ENCODE measurements around the gene CCR7.
"Not testable (repeated sequence)": the region's sequence is repeated elsewhere in the genome, so short reads cannot be mapped to it uniquely, and the experiment has no call there.

Gene CCR7

GRCh38 chr17:40598619-40599467 lies 33.6 kb upstream of the CCR7 start:
- DNase-seq = no peak
- intact Hi-C loops (cut with DNase I) = no loop called here

GRCh38 chr17:40598301-40598618 lies 33.0 kb upstream of the CCR7 start:
- no peak for DNase-seq
- intact Hi-C loops (cut with DNase I) = no loop called here

GRCh38 chr17:40597556-40598300 lies 32.5 kb upstream of the CCR7 start:
- intact Hi-C loops (cut with DNase I) = no loop called here
- DNase-seq = no peak

- intact Hi-C loops (cut with DNase I) = no loop called here
- no peak for DNase-seq
Observed at GRCh38 chr17:40597156-40597555, 31.9 kb upstream of the CCR7 start.

- intact Hi-C loops (cut with DNase I) = no loop called here
Observed at GRCh38 chr17:40596261-40596919, 31.1 kb upstream of the CCR7 start.

GRCh38 chr17:40590742-40591141 lies 25.5 kb upstream of the CCR7 start:
- intact Hi-C loops (cut with DNase I) = no loop called here
- no peak for DNase-seq

More at GRCh38 chr17:40596261-40596919, 31.1 kb upstream of the CCR7 start:
- DNase-seq = no peak

- no peak for DNase-seq
Observed at GRCh38 chr17:40588552-40588951, 23.3 kb upstream of the CCR7 start.

GRCh38 chr17:40586264-40586663 lies 21.0 kb upstream of the CCR7 start:
- DNase-seq; intact Hi-C loops (cut with DNase I): not testable (repeated sequence)

More at GRCh38 chr17:40588552-40588951, 23.3 kb upstream of the CCR7 start:
- intact Hi-C loops (cut with DNase I) = no loop called here

GRCh38 chr17:40584950-40585349 lies 19.7 kb upstream of the CCR7 start:
- intact Hi-C loops (cut with DNase I); DNase-seq: not testable (repeated sequence)

- no peak for DNase-seq
- intact Hi-C loops (cut with DNase I) = no loop called here
Observed at GRCh38 chr17:40582328-40582901, 17.1 kb upstream of the CCR7 start.

GRCh38 chr17:40580140-40580539 lies 14.9 kb upstream of the CCR7 start:
- DNase-seq = no peak
- intact Hi-C loops (cut with DNase I) = no loop called here

- intact Hi-C loops (cut with DNase I) = no loop called here
- DNase-seq = no peak
Observed at GRCh38 chr17:40579471-40579870, 14.2 kb upstream of the CCR7 start.

- intact Hi-C loops (cut with DNase I) = no loop called here
- DNase-seq = no peak
Observed at GRCh38 chr17:40577611-40578065, 12.4 kb upstream of the CCR7 start.

GRCh38 chr17:40576113-40576740 lies 11.0 kb upstream of the CCR7 start:
- intact Hi-C loops (cut with DNase I) = no loop called here

GRCh38 chr17:40574292-40574691 lies 9.0 kb upstream of the CCR7 start:
- DNase-seq = no peak
- intact Hi-C loops (cut with DNase I) = no loop called here

More at GRCh38 chr17:40576113-40576740, 11.0 kb upstream of the CCR7 start:
- no peak for DNase-seq

- intact Hi-C loops (cut with DNase I); DNase-seq: not testable (repeated sequence)
Observed at GRCh38 chr17:40572245-40572993, 7.1 kb upstream of the CCR7 start.

GRCh38 chr17:40568074-40568836 lies 3.0 kb upstream of the CCR7 start:
- intact Hi-C loops (cut with DNase I) = no loop called here
- DNase-seq = no peak

GRCh38 chr17:40567377-40567776 lies 2.1 kb upstream of the CCR7 start:
- intact Hi-C loops (cut with DNase I) = no loop called here
- DNase-seq = no peak

Data from head of caudate nucleus (tissue), 42 donors.